Liver (tissue), 9 donors: ENCODE measurements around the gene RIC8B. TPM values are rescaled to one million over a fixed set of nuclear protein-coding genes. Genes with fewer than 3 reads are reported as not detected.
A peak's percentile ranks its signal among the peaks of the same experiment; 100 is the strongest.

ENCODE experiments used
- DNase-seq: peaks from one replicate; pipeline ENCODE4 v3.0.0-alpha.2; 2017; ENCODE audit warnings: low spot score
- H3K27ac ChIP-seq, 2 donors: one replicate each; pipeline ENCODE4 v1.7.0; 2013; ENCODE audit warnings: inconsistent platforms in 2 of 2, low read length in 2 of 2, control low read depth in 1 of 2, low read depth in 1 of 2, mild to moderate bottlenecking in 1 of 2
- H3K27me3 ChIP-seq, 4 donors: one replicate each; pipeline versions ENCODE4 v1.6.1 to v1.7.0; 2013; ENCODE audit warnings: low read length in 3 of 4, inconsistent platforms in 1 of 4, mild to moderate bottlenecking in 1 of 4, moderate library complexity in 1 of 4; ENCODE audit not compliant: control insufficient read depth in 4 of 4, insufficient read depth in 4 of 4
- H3K36me3 ChIP-seq, 4 donors: one replicate each; pipeline versions ENCODE4 v1.6.1 to v1.7.0; 2013; ENCODE audit warnings: low read length in 3 of 4, mild to moderate bottlenecking in 3 of 4, low read depth in 1 of 4, moderate library complexity in 1 of 4; ENCODE audit not compliant: control insufficient read depth in 4 of 4, insufficient read depth in 3 of 4
- H3K4me1 ChIP-seq, 4 donors: one replicate each; pipeline versions ENCODE4 v1.6.1 to v1.7.0; 2013; ENCODE audit warnings: low read length in 3 of 4, mild to moderate bottlenecking in 3 of 4, moderate library complexity in 1 of 4; ENCODE audit not compliant: control insufficient read depth in 4 of 4, insufficient read depth in 4 of 4
- H3K4me3 ChIP-seq, 3 donors: one replicate each; pipeline versions ENCODE4 v1.6.1 to v1.7.0; 2013; ENCODE audit warnings: low read length in 3 of 3, control low read depth in 1 of 3, low read depth in 1 of 3, mild to moderate bottlenecking in 1 of 3
- H3K9ac ChIP-seq, 2 donors: one replicate each; pipeline ENCODE4 v1.7.0; 2013; ENCODE audit warnings: low read length in 2 of 2, mild to moderate bottlenecking in 2 of 2, moderate library complexity in 2 of 2, control low read depth in 1 of 2, low read depth in 1 of 2
- H3K9me3 ChIP-seq, 4 donors: one replicate each; pipeline versions ENCODE4 v1.6.1 to v1.7.0; 2013; ENCODE audit warnings: low read length in 3 of 4; ENCODE audit not compliant: control insufficient read depth in 4 of 4
- FOXA2 ChIP-seq: IDR thresholded peaks from 2 replicates; pipeline ENCODE4 v1.6.1; 2016; ENCODE audit warnings: antibody characterized with exemption
- GABPA ChIP-seq, 2 donors: IDR thresholded peaks in 1 of 2; conservative IDR thresholded peaks in 1 of 2; 2 replicates each; pipeline ENCODE4 v1.6.1; 2016; ENCODE audit warnings: antibody characterized with exemption in 2 of 2, mild to moderate bottlenecking in 1 of 2, moderate library complexity in 1 of 2
- HNF4A ChIP-seq, 2 donors: conservative IDR thresholded peaks; 2 replicates each; pipeline ENCODE4 v1.6.1; 2016; ENCODE audit warnings: antibody characterized with exemption in 2 of 2, mild to moderate bottlenecking in 2 of 2
- HNF4G ChIP-seq: IDR thresholded peaks from 2 replicates; pipeline ENCODE4 v1.6.1; 2016; ENCODE audit warnings: antibody characterized with exemption
- JUND ChIP-seq, 2 donors: IDR thresholded peaks; 2 replicates each; pipeline ENCODE4 v1.6.1; 2016; ENCODE audit warnings: antibody characterized with exemption in 2 of 2
- MAX ChIP-seq: IDR thresholded peaks from 2 replicates; pipeline ENCODE4 v1.6.1; 2016; ENCODE audit warnings: antibody characterized with exemption
- NR2F2 ChIP-seq: IDR thresholded peaks from 2 replicates; pipeline ENCODE4 v1.6.1; 2016; ENCODE audit warnings: antibody characterized with exemption
- RAD21 ChIP-seq, 2 donors: IDR thresholded peaks; 2 replicates each; pipeline ENCODE4 v1.6.1; 2016; ENCODE audit warnings: antibody characterized with exemption in 2 of 2, mild to moderate bottlenecking in 2 of 2
- RXRA ChIP-seq, 2 donors: IDR thresholded peaks; 2 replicates each; pipeline ENCODE4 v1.6.1; 2017 to 2018; ENCODE audit warnings: antibody characterized with exemption in 2 of 2, mild to moderate bottlenecking in 1 of 2
- SP1 ChIP-seq: IDR thresholded peaks from 2 replicates; pipeline ENCODE4 v1.6.1; 2018; ENCODE audit warnings: antibody characterized with exemption, mild to moderate bottlenecking
- TAF1 ChIP-seq: conservative IDR thresholded peaks from 2 replicates; pipeline ENCODE4 v1.6.1; 2016; ENCODE audit warnings: antibody characterized with exemption, mild to moderate bottlenecking
- YY1 ChIP-seq: IDR thresholded peaks from 2 replicates; pipeline ENCODE4 v1.6.1; 2016; ENCODE audit warnings: antibody characterized with exemption, mild to moderate bottlenecking
- ZBTB33 ChIP-seq: IDR thresholded peaks from 2 replicates; pipeline ENCODE4 v1.6.1; 2016; ENCODE audit warnings: antibody characterized with exemption
- WGBS: extraction: QIAGEN DNeasy Blood & Tissue Kit; methylation state at CpG from one replicate; pipeline ENCODE4 v1.1.7; 2013; 5-methylcytosine and 5-hydroxymethylcytosine counted together
- polyA plus RNA-seq, 2 donors: library from polyadenylated mRNA; stranded (reverse) in 1 of 2; unstranded in 1 of 2; fragments of 200-250 nt in 1 of 2; fragments of >200 nt in 1 of 2; fragmentation: Nextera tagmentation in 1 of 2; extraction: Ambion mirVana in 1 of 2; gene quantifications; one replicate each; pipeline versions ENCODE4 v1.2.1 to v1.2.3, GENCODE V29; 2013 to 2015
- total RNA-seq, 2 donors: library from RNA; depleted of rRNA; stranded (reverse); fragments of >200 nt; gene quantifications; one replicate each; pipeline ENCODE4 v1.2.3, GENCODE V29; 2014
- TF ChIP-seq, protein P1 (sequence below): IDR thresholded peaks from 2 replicates; pipeline ENCODE4 v1.6.1; 2016; ENCODE audit warnings: antibody characterized with exemption, mild to moderate bottlenecking
- TF ChIP-seq, protein P2 (sequence below): fragments of 150-350 bp; IDR thresholded peaks from 2 replicates; pipeline ENCODE4 v1.5.1; 2017; ENCODE audit warnings: improper control_type of control experiment, low read depth, low read length; ENCODE audit not compliant: missing input control
- donor health status: healthy.
- donor health status: healthy.
- donor health status: healthy.
- donor health status: healthy.
- donor health status: healthy.

Gene RIC8B
- total and polyA plus RNA-seq, 4 donors = 2.7 to 15.1 (median 4.2) TPM

- Histone ChIP-seq H3K27me3 (no peaks in the 10 kb centered on the region), H3K27ac (peak overlapping the region in 1 of 2 donors; percentile 31), H3K4me1 (peaks cover 5 to 52% (median 45%) of the 10 kb centered on the region in 4 donors), H3K4me3 (no peak overlapping the region), H3K9me3 (no peaks in the 10 kb centered on the region), H3K36me3 (no peaks in the 10 kb centered on the region), H3K9ac (no peak overlapping the region)
- WGBS = 30% methylated on average over 3 of the region's 3 CpGs
- DNase-seq = no peak
- TF ChIP-seq GABPA (IDR thresholded peaks at IDR 0.05 in 1 of 2, conservative IDR thresholded peaks at IDR 0.05 in 1 of 2) = no peak
- peak; percentile 20 for TF ChIP-seq YY1
- TF ChIP-seq RXRA (IDR thresholded peaks at IDR 0.05) = peak; percentile 52 to 62
- peak; percentile 59 to 84 for TF ChIP-seq HNF4A (conservative IDR thresholded peaks at IDR 0.05)
- TF ChIP-seq TAF1 = no peak
- TF ChIP-seq, protein P1, sequence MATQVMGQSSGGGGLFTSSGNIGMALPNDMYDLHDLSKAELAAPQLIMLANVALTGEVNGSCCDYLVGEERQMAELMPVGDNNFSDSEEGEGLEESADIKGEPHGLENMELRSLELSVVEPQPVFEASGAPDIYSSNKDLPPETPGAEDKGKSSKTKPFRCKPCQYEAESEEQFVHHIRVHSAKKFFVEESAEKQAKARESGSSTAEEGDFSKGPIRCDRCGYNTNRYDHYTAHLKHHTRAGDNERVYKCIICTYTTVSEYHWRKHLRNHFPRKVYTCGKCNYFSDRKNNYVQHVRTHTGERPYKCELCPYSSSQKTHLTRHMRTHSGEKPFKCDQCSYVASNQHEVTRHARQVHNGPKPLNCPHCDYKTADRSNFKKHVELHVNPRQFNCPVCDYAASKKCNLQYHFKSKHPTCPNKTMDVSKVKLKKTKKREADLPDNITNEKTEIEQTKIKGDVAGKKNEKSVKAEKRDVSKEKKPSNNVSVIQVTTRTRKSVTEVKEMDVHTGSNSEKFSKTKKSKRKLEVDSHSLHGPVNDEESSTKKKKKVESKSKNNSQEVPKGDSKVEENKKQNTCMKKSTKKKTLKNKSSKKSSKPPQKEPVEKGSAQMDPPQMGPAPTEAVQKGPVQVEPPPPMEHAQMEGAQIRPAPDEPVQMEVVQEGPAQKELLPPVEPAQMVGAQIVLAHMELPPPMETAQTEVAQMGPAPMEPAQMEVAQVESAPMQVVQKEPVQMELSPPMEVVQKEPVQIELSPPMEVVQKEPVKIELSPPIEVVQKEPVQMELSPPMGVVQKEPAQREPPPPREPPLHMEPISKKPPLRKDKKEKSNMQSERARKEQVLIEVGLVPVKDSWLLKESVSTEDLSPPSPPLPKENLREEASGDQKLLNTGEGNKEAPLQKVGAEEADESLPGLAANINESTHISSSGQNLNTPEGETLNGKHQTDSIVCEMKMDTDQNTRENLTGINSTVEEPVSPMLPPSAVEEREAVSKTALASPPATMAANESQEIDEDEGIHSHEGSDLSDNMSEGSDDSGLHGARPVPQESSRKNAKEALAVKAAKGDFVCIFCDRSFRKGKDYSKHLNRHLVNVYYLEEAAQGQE = peak; percentile 44
- no peak for TF ChIP-seq NR2F2
- no peak for TF ChIP-seq MAX
- peak; percentile 91 to 94 for TF ChIP-seq RAD21 (IDR thresholded peaks at IDR 0.05)
- TF ChIP-seq SP1 = peak; percentile 66
- TF ChIP-seq, protein P2, sequence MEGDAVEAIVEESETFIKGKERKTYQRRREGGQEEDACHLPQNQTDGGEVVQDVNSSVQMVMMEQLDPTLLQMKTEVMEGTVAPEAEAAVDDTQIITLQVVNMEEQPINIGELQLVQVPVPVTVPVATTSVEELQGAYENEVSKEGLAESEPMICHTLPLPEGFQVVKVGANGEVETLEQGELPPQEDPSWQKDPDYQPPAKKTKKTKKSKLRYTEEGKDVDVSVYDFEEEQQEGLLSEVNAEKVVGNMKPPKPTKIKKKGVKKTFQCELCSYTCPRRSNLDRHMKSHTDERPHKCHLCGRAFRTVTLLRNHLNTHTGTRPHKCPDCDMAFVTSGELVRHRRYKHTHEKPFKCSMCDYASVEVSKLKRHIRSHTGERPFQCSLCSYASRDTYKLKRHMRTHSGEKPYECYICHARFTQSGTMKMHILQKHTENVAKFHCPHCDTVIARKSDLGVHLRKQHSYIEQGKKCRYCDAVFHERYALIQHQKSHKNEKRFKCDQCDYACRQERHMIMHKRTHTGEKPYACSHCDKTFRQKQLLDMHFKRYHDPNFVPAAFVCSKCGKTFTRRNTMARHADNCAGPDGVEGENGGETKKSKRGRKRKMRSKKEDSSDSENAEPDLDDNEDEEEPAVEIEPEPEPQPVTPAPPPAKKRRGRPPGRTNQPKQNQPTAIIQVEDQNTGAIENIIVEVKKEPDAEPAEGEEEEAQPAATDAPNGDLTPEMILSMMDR = peak; percentile 65
- peak; percentile 43 for TF ChIP-seq HNF4G
These were observed 9.7 kb upstream of the RIC8B start for GRCh38 chr12:106764738-106765137.

DNA sequence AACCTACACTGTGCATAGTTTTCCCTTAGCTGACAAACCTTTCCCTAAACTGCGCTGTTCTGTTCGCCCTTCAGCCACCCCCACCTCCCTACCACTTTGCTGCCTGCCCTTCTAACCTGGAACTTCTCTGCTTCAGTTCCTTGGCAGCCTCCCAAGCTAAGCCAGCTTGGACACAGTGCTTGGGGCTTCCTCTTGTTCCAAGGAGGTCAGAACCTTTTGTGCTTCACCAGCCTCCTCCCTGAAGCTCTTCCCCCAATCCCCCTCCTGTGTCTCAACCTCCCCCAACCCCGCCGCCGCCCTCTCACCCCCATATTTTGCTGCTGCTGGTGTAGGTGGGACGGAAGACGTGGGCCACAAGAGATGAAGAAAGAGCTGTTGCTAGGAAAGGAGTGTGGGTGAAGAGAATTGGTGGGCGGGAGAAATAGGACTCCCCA, 8.1 kb upstream of the RIC8B start:
- H3K9me3 ChIP-seq = no peaks in the 10 kb centered on the region
- H3K27me3 ChIP-seq = no peaks in the 10 kb centered on the region
- peak overlapping the region; percentile 36 to 64 for H3K27ac ChIP-seq
- TF ChIP-seq SP1 (peak; percentile 38), HNF4G (no peak), YY1 (no peak), GABPA (IDR thresholded peaks at IDR 0.05 in 1 of 2, conservative IDR thresholded peaks at IDR 0.05 in 1 of 2) (no peak), FOXA2 (no peak), HNF4A (conservative IDR thresholded peaks at IDR 0.05) (peak; percentile 11 to 46), ZBTB33 (no peak), JUND (IDR thresholded peaks at IDR 0.05) (no peak), RAD21 (IDR thresholded peaks at IDR 0.05) (peak in 1 of 2 donors; percentile 66), RXRA (IDR thresholded peaks at IDR 0.05) (peak in 1 of 2 donors; percentile 48), NR2F2 (peak; percentile 92)
- TF ChIP-seq, protein P1 = no peak
- H3K4me1 ChIP-seq = peaks cover 5 to 57% (median 51%) of the 10 kb centered on the region in 4 donors
- H3K9ac ChIP-seq = no peak overlapping the region
- H3K36me3 ChIP-seq = no peaks in the 10 kb centered on the region
- WGBS = 48% methylated on average over 8 of the region's 8 CpGs
- DNase-seq = no peak
- no peak overlapping the region for H3K4me3 ChIP-seq
